Liver (tissue), 9 donors: ENCODE measurements around the gene EXD3. TPM values are rescaled to one million over a fixed set of nuclear protein-coding genes. Genes with fewer than 3 reads are reported as not detected.
A peak's percentile ranks its signal among the peaks of the same experiment; 100 is the strongest.

Source experiments
- DNase-seq: peaks from one replicate; pipeline ENCODE4 v3.0.0-alpha.2; 2017; ENCODE audit warnings: low spot score
- H3K27ac ChIP-seq, 2 donors: one replicate each; pipeline ENCODE4 v1.7.0; 2013; ENCODE audit warnings: inconsistent platforms in 2 of 2, low read length in 2 of 2, control low read depth in 1 of 2, low read depth in 1 of 2, mild to moderate bottlenecking in 1 of 2
- H3K27me3 ChIP-seq, 4 donors: one replicate each; pipeline versions ENCODE4 v1.6.1 to v1.7.0; 2013; ENCODE audit warnings: low read length in 3 of 4, inconsistent platforms in 1 of 4, mild to moderate bottlenecking in 1 of 4, moderate library complexity in 1 of 4; ENCODE audit not compliant: control insufficient read depth in 4 of 4, insufficient read depth in 4 of 4
- H3K36me3 ChIP-seq, 4 donors: one replicate each; pipeline versions ENCODE4 v1.6.1 to v1.7.0; 2013; ENCODE audit warnings: low read length in 3 of 4, mild to moderate bottlenecking in 3 of 4, low read depth in 1 of 4, moderate library complexity in 1 of 4; ENCODE audit not compliant: control insufficient read depth in 4 of 4, insufficient read depth in 3 of 4
- H3K4me1 ChIP-seq, 4 donors: one replicate each; pipeline versions ENCODE4 v1.6.1 to v1.7.0; 2013; ENCODE audit warnings: low read length in 3 of 4, mild to moderate bottlenecking in 3 of 4, moderate library complexity in 1 of 4; ENCODE audit not compliant: control insufficient read depth in 4 of 4, insufficient read depth in 4 of 4
- H3K4me3 ChIP-seq, 3 donors: one replicate each; pipeline versions ENCODE4 v1.6.1 to v1.7.0; 2013; ENCODE audit warnings: low read length in 3 of 3, control low read depth in 1 of 3, low read depth in 1 of 3, mild to moderate bottlenecking in 1 of 3
- H3K9ac ChIP-seq, 2 donors: one replicate each; pipeline ENCODE4 v1.7.0; 2013; ENCODE audit warnings: low read length in 2 of 2, mild to moderate bottlenecking in 2 of 2, moderate library complexity in 2 of 2, control low read depth in 1 of 2, low read depth in 1 of 2
- H3K9me3 ChIP-seq, 4 donors: one replicate each; pipeline versions ENCODE4 v1.6.1 to v1.7.0; 2013; ENCODE audit warnings: low read length in 3 of 4; ENCODE audit not compliant: control insufficient read depth in 4 of 4
- CTCF ChIP-seq: fragments of 150-350 bp; IDR thresholded peaks from 2 replicates; pipeline ENCODE4 v1.5.1; 2017; ENCODE audit warnings: improper control_type of control experiment, low read depth, low read length; ENCODE audit not compliant: missing input control
- EGR1 ChIP-seq, 2 donors: IDR thresholded peaks; 2 replicates each; pipeline ENCODE4 v1.6.1; 2016 to 2018; ENCODE audit warnings: antibody characterized with exemption in 2 of 2, low read depth in 2 of 2
- FOXA2 ChIP-seq: IDR thresholded peaks from 2 replicates; pipeline ENCODE4 v1.6.1; 2016; ENCODE audit warnings: antibody characterized with exemption
- GABPA ChIP-seq, 2 donors: IDR thresholded peaks in 1 of 2; conservative IDR thresholded peaks in 1 of 2; 2 replicates each; pipeline ENCODE4 v1.6.1; 2016; ENCODE audit warnings: antibody characterized with exemption in 2 of 2, mild to moderate bottlenecking in 1 of 2, moderate library complexity in 1 of 2
- HNF4G ChIP-seq: IDR thresholded peaks from 2 replicates; pipeline ENCODE4 v1.6.1; 2016; ENCODE audit warnings: antibody characterized with exemption
- JUND ChIP-seq, 2 donors: IDR thresholded peaks; 2 replicates each; pipeline ENCODE4 v1.6.1; 2016; ENCODE audit warnings: antibody characterized with exemption in 2 of 2
- MAX ChIP-seq: IDR thresholded peaks from 2 replicates; pipeline ENCODE4 v1.6.1; 2016; ENCODE audit warnings: antibody characterized with exemption
- RAD21 ChIP-seq, 2 donors: IDR thresholded peaks; 2 replicates each; pipeline ENCODE4 v1.6.1; 2016; ENCODE audit warnings: antibody characterized with exemption in 2 of 2, mild to moderate bottlenecking in 2 of 2
- REST ChIP-seq: IDR thresholded peaks from 2 replicates; pipeline ENCODE4 v1.6.1; 2016; ENCODE audit warnings: antibody characterized with exemption, mild to moderate bottlenecking
- RXRA ChIP-seq, 2 donors: IDR thresholded peaks; 2 replicates each; pipeline ENCODE4 v1.6.1; 2017 to 2018; ENCODE audit warnings: antibody characterized with exemption in 2 of 2, mild to moderate bottlenecking in 1 of 2
- SP1 ChIP-seq: IDR thresholded peaks from 2 replicates; pipeline ENCODE4 v1.6.1; 2018; ENCODE audit warnings: antibody characterized with exemption, mild to moderate bottlenecking
- TAF1 ChIP-seq: conservative IDR thresholded peaks from 2 replicates; pipeline ENCODE4 v1.6.1; 2016; ENCODE audit warnings: antibody characterized with exemption, mild to moderate bottlenecking
- YY1 ChIP-seq: IDR thresholded peaks from 2 replicates; pipeline ENCODE4 v1.6.1; 2016; ENCODE audit warnings: antibody characterized with exemption, mild to moderate bottlenecking
- WGBS: extraction: QIAGEN DNeasy Blood & Tissue Kit; methylation state at CpG from one replicate; pipeline ENCODE4 v1.1.7; 2013; 5-methylcytosine and 5-hydroxymethylcytosine counted together
- polyA plus RNA-seq, 2 donors: library from polyadenylated mRNA; stranded (reverse) in 1 of 2; unstranded in 1 of 2; fragments of 200-250 nt in 1 of 2; fragments of >200 nt in 1 of 2; fragmentation: Nextera tagmentation in 1 of 2; extraction: Ambion mirVana in 1 of 2; gene quantifications; one replicate each; pipeline versions ENCODE4 v1.2.1 to v1.2.3, GENCODE V29; 2013 to 2015
- total RNA-seq, 2 donors: library from RNA; depleted of rRNA; stranded (reverse); fragments of >200 nt; gene quantifications; one replicate each; pipeline ENCODE4 v1.2.3, GENCODE V29; 2014
- TF ChIP-seq, protein P1 (sequence below): IDR thresholded peaks from 2 replicates; pipeline ENCODE4 v1.6.1; 2016; ENCODE audit warnings: antibody characterized with exemption
- TF ChIP-seq, protein P2 (sequence below): IDR thresholded peaks from 2 replicates; pipeline ENCODE4 v1.6.1; 2016; ENCODE audit warnings: antibody characterized with exemption
- donor health status: healthy.
- donor health status: healthy.
- donor health status: healthy.
- donor health status: healthy.
- donor health status: healthy.

EXD3 gene
- total and polyA plus RNA-seq, 4 donors: 2.5 to 6.7 (median 3.7) TPM

- TF ChIP-seq MAX (no peak), FOXA2 (no peak)
Measured at GRCh38 chr9:137389428-137389746, 33.6 kb downstream of the EXD3 start (continued).

DNA sequence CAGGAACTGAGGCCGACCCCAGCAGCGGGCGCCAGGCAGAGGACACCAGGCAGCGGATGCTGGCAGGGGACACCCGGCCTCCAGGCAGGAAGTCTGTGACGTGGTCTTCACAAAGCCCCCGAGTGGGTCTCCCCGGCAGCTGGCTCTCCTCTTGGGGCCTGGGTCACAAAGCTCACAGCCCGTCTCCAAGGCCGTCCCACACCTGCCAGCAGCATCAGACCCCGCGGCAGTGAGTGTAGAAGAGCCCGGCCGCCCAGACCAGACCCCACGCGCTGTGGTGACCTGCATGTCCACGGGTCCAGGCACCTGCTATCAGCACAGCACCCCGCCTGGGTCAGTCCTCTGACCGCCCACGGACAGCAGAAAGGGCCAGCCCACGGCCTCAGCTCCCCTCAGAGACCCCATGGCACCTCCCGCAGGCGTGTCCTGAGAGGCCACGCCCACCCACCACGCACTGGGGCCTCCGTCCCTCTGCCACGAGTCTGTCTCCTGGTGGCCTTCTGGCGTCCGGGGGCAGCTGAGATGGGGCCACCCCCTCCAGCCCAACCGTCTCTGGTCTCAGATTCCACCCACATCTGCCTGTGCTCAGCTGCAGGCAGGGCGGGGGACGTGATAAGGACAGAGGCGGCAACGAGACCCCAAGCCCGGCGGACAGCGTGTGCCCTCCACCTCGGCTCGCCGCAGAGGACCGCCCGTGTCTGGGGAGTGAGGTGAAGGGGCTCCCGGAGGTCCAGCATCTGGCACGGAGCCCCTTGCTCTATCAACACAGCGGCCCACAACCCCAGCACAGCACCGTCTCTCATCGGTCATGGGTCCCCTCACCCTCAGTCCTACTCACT, 34.2 kb downstream of the EXD3 start:
- TF ChIP-seq, protein P1, sequence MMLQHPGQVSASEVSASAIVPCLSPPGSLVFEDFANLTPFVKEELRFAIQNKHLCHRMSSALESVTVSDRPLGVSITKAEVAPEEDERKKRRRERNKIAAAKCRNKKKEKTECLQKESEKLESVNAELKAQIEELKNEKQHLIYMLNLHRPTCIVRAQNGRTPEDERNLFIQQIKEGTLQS: no peak
- TF ChIP-seq RAD21 (IDR thresholded peaks at IDR 0.05): no peak
- no peak for TF ChIP-seq EGR1 (IDR thresholded peaks at IDR 0.05; ENCODE audit: low read depth in 2 of 2)
- TF ChIP-seq HNF4G: no peak
- no peak for TF ChIP-seq RXRA (IDR thresholded peaks at IDR 0.05)
- no peak for TF ChIP-seq REST
- no peak for TF ChIP-seq SP1
- TF ChIP-seq YY1: no peak
- TF ChIP-seq, protein P2, sequence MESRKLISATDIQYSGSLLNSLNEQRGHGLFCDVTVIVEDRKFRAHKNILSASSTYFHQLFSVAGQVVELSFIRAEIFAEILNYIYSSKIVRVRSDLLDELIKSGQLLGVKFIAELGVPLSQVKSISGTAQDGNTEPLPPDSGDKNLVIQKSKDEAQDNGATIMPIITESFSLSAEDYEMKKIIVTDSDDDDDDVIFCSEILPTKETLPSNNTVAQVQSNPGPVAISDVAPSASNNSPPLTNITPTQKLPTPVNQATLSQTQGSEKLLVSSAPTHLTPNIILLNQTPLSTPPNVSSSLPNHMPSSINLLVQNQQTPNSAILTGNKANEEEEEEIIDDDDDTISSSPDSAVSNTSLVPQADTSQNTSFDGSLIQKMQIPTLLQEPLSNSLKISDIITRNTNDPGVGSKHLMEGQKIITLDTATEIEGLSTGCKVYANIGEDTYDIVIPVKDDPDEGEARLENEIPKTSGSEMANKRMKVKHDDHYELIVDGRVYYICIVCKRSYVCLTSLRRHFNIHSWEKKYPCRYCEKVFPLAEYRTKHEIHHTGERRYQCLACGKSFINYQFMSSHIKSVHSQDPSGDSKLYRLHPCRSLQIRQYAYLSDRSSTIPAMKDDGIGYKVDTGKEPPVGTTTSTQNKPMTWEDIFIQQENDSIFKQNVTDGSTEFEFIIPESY: no peak
- TF ChIP-seq TAF1: no peak
- no peak for TF ChIP-seq FOXA2
- no peak for TF ChIP-seq CTCF
- TF ChIP-seq JUND (IDR thresholded peaks at IDR 0.05): no peak
- no peak for TF ChIP-seq GABPA (IDR thresholded peaks at IDR 0.05 in 1 of 2, conservative IDR thresholded peaks at IDR 0.05 in 1 of 2)
- Histone ChIP-seq H3K36me3 (peaks cover 0 to 3% (median 1%) of the 10 kb centered on the region in 4 donors), H3K4me1 (peaks cover 3 to 8% (median 5%) of the 10 kb centered on the region in 4 donors)

More for the DNA sequence above, 34.2 kb downstream of the EXD3 start:
- Histone ChIP-seq H3K4me3 (no peak overlapping the region), H3K27ac (no peak overlapping the region), H3K9ac (no peak overlapping the region), H3K9me3 (no peaks in the 10 kb centered on the region), H3K27me3 (no peaks in the 10 kb centered on the region)
- peak; percentile 45 for DNase-seq
- WGBS: 92% methylated on average over 47 of the region's 47 CpGs
